Fibroblast of skin of right quadriceps (primary cell): Measurements from ENCODE around the gene NUP210.

Experiments
- DNase-seq: peaks from one replicate; pipeline ENCODE4 v3.0.0-alpha.2; 2013

The NUP210 gene

DNA sequence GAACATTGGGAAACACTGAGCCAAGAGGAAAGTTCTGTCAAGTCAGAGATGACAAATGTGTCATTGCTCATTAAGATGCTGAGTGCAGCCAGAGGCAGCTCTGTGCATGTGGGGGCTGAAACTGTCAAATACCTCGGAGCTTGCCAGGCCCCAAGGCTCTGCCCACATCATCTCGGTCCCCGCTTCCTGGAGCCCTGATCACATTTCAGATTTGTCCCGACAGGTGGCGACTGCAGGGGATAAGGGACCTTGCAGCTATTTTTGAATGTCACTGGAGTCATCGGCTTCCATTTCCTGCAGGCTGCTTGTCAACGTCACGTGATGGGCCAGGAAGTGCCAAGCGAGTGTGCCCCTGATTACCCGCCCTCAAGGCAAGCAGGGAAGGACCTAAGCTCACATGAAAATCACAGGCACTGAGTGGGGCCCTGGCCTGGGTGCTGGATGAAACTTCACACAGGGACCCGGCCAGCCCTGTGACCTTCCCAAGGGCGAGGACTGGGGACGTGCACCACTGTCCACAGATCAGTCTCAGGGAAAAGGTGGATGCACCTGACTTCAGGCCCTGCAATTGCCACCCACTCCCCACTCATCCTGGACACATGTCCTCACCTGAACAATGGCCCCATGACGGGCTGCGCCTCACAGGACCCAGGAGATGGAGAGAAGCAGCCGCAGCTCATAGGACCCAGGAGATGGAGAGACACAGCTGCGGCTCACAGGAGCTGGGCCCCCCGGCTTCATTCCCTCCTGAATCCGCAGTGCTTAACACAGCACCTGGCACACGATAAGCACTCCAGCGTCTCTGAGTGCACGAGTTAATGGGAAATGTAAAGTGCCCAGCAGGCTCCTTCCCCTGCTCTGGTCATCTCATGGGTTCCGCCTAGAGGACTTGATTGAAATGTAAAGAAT is 73.4 kb downstream of the NUP210 start:
- DNase-seq = no peak

DNA sequence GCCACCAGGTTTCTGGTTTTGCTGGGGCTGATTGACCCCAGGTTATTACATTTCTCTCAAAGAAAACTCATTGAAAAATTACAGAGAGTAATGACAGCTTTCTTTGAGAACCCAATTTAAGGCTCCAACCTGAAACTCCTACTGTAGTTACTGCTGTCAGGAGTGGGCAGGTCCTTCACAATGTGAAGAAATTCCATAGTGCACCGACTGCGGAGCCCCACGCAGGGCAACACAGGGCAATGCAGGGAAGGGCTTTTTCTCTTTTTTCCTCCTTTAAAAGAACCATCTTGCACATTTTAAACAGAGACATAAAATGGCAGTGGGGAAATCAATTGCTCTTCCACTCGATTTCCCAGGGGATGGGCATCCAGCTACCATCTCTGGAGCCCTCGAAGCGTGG is 74.3 kb downstream of the NUP210 start:
- no peak for DNase-seq

DNA sequence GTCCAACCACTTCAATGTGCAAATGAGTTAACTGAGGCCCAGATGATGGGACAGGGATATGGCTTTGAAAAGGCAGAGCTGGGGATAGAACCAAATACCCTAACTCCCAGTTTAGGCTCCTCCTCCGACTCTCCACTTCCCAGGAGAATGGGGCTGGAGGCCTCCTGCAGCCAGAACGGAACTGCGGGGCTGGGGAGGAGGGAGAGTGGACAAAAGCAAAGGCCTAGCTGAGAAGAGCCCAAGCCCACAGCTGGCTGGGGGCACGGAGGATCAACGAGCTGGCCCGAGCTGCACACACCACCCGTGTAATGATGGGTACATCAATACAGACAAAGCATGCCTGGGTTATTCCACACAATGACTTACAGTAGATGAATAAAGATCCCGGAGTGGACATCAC is 74.8 kb downstream of the NUP210 start:
- DNase-seq = no peak

DNA sequence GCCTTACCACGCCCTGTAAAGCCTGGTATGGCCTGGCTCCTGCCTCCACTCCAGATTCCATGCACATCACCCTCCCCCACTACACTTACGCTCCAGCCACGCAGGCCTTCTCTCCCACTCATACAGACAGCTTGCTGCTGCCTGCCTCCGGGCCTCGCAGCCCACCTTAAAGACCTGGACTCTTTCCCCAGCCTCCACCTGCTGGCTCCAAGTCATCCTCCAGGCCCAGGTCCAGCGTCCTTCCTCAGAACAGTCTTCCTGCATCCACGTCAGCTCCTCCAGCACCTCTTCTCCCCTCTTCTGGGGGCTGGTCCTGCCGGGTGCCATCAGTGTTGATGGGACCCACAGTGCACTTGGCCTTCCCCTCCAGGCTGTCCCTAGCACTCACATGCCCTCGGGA is 75.5 kb downstream of the NUP210 start:
- no peak for DNase-seq

DNA sequence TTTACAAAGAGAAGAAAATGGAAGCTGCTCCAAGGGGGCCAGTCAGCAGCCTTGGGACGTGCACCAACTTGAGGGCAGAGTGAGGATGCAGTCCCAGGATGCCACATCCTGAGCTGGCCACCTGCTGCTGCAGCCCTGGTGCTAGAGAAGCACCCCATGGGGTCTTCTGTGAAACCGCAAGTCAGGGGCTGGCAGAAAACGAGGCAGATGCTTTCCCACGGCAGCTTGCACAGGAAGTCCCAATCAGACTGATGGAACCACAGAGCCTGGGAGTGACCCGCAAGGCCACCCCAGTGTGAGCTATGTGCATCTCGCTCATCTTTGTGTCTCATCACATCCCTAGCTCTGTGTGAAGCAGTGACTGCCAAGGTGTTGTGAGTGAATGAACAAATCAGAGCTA is 76.5 kb downstream of the NUP210 start:
- no peak for DNase-seq

DNA sequence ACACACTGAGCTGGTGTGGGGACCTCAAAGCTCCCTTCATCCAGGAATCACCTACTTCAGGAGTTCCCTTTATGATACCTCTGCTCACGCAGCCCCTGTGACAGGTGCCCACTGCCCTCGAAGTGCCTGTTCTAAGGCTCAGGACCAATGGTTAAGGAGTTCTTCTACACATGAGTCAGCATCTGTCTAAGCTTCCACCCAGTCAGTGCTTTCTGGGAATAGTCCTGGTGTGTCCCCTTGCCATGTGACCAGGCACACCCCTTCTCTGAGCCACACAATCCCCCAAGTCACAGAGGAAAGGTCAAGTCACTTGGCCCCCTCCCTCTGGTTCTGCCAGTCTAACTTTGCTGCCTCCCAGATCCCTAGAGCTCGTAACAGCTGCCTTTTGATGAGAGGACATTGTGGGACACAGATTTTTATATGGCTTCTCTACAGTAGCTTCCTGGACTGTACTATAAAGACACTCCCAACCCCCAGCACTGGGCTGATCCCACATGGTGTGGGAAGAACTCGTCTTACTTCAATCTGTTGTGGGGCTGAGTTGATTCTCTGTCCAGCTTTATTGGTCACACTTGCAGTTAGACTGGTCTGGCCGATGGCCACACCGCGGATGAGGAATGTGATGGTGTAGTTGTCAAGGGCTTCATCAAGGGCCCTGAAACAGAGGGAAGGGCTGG is 78.8 kb downstream of the NUP210 start:
- no peak for DNase-seq

DNA sequence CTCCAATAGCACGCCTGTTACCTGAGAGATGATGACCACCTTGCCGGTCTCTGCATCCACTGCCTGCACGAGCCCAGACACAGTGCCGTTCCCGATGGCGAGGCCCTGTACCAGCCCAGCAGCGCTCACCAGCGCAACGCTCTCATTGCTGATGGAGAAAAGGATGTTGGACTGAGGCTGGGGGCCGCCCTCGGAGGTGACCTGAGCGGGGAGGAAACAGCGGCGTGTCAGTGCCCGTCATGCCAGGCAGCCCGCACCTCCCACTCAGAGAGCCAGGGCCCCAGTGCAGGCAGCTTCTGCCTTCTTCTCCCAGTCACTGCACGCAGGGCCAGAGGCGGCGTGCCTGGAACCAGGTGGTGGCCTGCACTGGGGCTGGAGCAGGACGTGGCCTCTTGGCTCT is 80.3 kb downstream of the NUP210 start:
- DNase-seq = no peak

DNA sequence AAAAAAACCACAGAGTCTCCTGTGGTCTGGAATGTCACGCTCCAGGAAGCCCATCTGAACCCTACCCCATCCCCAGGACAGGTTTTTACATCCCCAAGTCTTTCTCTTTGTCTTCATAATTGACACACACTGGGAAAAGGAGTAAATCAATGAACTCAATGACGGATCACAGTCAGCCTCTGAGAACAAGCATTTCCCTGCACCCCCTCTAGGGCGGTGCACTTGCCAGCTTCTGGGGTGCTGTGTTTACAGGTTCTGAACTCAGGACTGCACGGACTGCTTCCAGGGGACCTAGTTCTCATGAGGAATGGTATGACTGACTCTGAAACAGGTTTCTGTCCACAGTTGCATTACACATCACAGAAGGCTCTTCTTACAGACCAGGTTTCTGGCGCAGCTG is 81.1 kb downstream of the NUP210 start:
- no peak for DNase-seq

DNA sequence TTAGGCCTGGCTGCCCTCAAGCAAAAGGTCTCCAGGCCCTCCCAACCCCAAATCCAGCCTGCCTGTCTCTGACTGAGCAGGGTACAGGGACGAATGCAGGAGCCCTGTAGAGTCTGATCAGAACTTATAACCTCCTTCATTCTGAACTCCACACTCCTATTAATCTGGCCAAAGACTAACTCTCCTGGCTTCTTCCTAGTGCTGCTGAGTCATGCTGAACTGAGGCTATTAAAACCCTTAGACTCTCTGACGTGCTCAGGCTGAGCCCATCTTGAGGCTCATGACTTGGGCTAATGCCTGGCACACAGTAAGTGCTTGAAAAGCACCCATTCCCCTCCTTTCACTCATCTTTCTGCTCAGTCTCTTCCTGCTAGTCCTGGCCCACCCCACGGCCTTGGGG is 81.9 kb downstream of the NUP210 start:
- DNase-seq = no peak

DNA sequence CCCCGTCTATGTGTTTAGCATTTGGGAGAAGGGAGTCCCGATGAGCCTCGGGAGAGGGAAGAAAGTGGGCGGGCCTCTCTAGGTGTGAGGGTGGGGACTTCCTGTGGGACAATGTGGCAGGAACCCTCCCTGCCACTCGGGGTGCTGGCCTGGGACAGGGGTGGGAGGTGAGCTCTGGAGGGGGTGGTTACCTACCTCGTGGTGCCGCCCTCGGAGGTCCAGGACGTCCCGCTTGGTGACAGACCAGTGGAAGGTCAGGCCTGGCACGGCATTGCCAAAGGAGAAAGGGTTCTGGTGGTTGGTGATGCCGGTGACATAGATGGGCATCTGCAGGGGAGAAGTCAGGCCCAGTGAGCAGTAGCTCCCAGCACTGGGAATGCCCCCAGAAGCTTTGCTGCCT is 83.5 kb downstream of the NUP210 start:
- no peak for DNase-seq

DNA sequence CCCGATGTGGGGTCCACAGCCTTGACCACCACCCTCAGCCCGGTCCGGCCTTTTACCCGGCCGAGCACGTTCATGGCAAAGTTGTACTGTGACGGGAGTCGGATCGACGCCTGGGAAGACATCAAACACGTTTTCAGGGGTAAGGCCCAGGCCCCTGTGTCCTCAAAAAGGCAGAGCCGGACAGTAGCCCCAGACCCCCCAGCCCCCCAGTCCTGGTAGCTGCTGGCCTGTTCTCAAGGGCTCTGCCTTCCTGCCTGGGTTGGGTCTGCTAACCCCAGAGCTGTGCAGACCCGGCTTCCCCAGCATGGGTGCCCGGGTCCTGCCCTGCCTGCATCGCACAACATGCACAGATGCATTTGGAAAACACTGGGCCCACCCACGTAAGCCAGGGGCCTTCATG is 84.6 kb downstream of the NUP210 start:
- no peak for DNase-seq

DNA sequence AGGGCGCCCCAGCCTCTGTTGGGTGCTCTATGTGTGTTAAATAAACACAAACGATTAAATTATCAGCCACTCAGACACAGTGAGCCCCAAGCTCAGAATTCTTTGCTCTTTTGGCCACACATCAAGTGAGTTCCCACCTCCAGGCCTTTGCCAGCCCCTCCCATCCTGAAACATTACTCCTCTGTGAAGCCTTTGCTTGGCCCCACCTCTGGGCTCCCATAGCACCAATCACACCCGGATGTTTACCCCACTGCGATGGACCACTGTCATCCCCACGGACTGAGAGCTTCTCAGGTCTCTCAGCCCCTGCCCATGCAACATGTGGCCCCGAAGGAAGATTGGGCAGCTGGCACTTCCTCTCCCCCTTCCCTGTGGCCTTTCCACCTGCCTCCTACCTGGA is 85.1 kb downstream of the NUP210 start:
- no peak for DNase-seq

DNA sequence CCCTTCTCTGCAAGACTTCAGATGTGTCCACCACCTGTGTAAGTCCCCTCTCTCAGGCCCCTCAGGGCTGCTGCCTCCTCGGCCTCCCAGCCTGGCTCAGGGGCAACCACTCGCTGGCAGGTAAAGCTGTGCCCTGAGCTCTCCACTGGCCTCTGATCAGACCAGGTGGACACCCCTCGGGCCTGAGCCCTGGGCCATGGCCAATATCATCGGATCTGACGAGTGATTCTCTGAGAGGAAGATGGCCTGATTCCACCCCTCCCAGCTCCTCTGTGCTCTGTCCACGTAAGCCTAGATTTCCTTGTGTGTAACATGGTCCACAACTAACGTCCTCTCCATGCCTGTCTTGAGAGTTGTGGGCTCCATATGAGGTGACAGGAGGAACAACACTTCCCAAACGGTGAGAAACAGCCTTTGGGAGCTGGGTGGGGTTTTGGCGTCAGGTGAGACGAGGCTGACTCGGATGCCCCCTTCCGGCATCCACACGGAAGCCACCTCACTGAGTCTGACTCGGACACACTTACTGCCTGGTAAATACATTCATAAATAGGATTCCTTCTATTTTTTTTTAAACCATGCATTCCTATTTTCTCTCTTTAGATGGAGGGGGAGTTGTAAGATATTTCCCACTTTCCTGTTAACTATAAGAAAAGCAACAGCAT is 86.8 kb downstream of the NUP210 start:
- no peak for DNase-seq

DNA sequence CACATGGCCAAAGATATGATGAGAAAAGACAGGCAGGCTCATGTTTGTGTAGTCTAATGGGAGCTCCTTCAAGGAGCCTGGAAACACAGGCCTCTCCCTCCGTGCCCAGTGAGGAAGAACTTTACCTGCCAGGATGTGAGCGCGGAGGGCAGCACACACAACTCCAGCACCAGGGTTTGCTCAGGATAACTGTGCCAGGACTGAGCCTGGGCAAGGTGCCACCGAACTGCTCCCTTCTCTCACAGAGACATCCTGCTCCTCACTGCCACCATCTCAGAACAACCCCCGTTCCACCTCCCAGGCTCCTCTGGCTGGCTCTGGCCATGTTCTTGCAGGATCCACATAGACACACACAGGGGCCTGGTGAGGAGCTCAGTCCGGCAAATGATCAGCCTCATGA is 87.4 kb downstream of the NUP210 start:
- no peak for DNase-seq

DNA sequence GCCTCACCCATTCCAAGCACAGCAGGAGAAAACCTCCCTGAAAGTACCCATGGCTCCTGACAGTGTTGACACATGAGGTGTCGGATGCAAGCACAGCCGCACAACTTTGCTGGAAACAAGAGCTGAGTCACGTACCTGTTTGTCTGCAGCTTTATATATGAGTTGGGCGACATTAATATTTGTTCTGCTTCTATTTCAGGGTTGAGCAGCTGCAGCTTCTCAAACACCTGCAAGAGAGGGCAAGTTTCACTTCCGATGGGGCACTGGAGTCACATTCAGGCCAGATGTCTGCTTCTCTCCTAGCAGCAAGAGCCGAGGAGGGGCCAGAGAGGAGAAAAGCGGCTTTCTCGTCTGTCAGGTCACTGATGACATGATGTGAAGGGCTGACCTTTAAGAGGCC is 88.0 kb downstream of the NUP210 start:
- DNase-seq = no peak

DNA sequence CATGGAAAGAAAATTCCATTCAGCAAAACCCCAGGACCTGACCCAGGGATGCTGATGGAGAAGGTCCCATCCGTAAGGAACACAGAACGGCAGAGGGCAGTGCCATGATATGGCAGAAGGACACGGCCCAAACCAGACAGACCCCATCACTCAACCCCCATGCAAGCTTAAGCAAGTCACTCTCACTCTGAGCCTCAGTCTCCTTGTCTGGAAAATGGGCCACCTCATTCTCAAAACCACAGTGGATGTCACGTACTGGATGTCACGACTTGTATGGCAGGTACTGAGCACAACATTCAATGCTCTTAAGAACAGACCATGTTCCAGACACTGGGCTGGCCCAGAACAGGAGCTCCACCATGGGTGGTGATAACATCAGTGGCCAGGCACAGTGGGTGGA is 90.4 kb downstream of the NUP210 start:
- DNase-seq = no peak

DNA sequence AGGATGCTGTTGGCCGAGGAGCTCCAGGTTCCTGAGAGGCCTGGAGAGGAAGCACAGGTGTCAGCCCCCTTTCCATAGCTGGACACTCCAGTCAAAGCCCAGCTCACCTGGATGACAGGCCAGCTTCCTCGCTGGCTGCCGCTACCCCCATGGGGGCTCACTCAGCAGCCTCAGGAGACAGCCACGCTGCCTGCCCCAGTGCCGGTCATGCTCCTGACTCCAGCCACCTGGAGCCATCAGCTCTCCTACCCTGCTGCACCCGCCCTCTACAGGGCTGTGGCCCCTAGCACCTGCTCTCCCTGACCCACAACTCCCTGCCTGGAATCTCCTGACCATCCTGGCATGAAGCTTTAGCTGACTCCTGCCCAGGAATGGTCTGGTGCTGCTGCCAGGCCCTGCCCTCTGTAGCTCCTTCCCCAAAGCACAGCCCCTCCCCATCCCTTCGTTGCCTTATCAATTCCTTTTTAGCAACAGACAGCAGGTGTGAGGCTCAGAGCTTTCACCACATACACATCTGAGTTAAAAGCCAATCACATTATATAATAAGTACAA is 94.2 kb downstream of the NUP210 start:
- DNase-seq = no peak

DNA sequence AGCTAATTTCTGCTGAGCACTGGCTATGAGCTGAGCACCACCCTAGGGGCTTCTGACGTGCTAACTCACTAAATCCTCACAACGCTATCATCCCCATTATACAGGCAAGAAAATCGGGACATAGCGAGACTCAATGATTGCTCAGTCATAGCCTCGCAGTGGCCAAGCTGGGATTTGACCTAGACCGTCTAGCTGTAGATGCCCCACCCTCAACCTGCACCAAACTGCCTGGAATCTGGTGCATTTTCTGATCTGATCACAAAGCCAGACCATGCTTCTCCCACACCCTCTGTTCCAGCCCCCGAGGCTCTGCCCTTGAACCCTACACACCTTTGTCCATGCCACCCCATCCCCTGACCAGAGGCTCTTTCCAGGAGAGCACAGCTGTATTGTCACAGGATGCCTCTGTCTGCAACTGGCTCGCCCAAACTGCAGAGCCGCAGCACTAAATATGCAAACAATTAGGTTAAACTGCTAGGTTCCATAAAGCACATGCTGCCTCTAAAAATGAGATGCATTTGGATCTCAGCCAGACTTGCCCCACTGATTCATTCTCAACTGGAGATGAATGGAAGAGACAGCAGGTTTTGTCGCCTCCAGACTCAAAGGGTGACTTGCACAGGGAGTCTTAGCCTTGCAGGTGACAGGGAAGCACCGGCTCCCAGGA is 95.2 kb downstream of the NUP210 start:
- DNase-seq = no peak

DNA sequence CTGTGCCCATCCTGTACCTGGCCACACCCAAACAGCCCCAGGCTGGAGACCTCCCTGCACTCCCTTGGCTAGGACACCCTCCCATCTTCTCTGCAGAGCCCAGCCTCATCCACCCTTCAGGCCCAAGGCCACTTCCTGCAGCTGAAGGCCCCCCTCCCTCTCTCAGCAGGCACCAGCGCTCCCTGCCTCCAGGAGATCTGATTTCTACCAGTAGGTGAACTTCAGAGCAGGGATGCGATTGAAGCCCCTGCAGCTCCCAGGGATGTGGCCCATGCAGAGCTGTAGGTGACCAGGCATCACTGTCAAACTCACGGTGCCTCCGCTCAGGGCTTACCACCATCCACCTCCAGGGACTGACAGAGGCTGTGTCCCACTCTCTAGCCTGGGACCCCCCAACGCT is 96.3 kb downstream of the NUP210 start:
- DNase-seq = no peak

DNA sequence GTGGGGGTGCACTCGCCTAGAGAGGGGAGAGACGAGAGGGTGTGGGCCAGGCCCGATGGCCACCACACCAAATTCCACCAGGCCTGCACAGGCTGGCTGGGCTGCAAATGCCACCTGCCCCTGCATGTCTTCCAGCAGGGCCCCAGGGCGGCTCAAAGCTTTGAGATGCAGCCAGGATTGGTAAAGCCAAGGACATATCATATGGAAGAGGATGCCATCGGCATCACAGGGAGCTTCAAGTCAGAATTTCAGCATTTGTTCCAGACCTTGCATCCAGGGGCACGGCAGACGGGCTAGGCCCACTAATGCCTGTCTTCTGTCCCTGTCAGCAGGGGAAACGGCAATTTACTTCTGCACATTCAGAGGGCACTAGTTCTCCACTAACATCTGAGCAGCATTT is 97.8 kb downstream of the NUP210 start:
- no peak for DNase-seq

DNA sequence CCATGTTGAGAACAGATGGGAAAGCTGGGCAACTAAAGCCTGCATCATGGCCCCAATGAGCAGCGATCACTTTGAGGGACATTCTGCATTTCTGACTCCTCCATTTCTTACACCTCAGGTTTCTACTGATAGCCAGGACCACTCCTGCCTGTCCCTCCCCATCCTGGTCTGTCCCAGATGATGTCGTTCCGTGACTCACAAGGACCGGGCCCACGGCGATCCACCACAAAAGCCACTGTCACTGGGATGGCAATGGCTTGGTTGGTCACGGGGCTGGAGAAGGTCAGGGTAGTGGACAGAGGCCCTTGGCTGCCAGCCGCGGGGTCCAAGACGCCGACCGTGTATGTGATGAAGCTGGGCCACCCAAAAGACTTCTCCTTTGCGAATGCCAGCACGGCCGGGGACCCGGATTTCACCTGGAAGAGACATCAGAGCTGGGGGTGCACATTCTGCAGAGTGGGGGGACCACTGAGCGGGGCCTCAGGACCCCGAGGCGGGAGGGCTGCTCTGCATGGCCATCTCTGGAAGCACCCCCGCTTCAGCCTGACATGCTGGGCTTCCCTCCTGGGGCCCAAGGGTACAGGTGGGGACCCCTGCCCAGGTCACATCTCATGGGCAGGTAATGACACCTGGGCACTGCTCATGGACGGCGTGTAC is 100.4 kb downstream of the NUP210 start:
- DNase-seq = no peak

DNA sequence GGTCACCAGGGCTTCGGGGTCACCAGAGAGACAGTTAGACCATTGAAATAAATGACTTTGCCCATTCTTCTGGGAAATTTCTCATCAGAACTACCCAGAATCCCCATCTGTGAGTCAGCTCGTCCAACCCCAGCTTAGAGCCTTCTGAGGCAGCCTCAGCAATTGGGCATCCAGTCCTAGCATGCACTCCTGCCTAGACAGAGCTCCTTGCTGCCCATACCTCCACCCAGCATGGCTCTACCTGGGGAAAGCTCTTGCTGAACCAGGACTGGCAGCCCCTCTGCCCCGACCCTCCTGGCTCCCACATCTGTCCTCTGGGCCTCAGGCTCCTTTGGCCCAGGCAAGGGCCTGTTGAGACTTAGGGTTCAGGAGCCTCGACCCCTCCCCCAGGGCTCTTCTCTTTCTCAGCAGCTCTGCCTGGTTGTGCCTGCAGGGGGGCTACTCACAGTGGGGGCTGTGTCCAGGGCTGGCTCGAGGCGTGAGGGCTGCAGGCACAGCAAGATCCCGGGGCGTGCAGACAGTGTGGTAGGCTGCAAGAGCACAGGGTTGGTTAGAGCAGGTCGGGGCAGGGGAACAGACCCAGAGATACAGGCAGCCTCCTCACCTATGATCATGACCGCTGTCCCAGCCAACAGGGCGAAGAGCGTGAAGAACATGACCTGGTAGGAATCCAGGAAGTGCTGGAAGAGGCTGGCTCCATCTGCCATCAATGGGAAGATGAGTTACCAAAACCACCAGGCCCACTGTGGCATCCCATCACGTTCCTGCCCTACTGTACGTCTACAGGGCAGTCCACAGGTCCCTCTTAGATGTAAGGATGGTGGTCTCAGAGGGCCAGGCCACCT is 101.3 kb downstream of the NUP210 start:
- DNase-seq = no peak
